Fibroblast of pulmonary artery (primary cell): ENCODE results near the gene CNGA3.
"Not testable (repeated sequence)": the region's sequence is repeated elsewhere in the genome, so short reads cannot be mapped to it uniquely, and the experiment has no call there.

Experiments
- DNase-seq: peaks from one replicate; pipeline ENCODE4 v3.0.0-alpha.2; 2010; ENCODE audit warnings: low read depth
- H3K4me3 ChIP-seq: replicated peaks from 2 replicates; pipeline ENCODE4 v1.5.1; 2011; ENCODE audit warnings: low read depth, mild to moderate bottlenecking, control low read depth, low read length, moderate library complexity
- CTCF ChIP-seq: IDR thresholded peaks from 2 replicates; pipeline ENCODE4 v1.5.1; 2011; ENCODE audit warnings: mild to moderate bottlenecking, control low read depth, low read length, inconsistent platforms; ENCODE audit errors: missing control alignments

Gene CNGA3

GRCh38 chr2:98412751-98413458 lies 66.6 kb downstream of the CNGA3 start:
- TF ChIP-seq CTCF = peak; percentile 80
- peak; percentile 70 for DNase-seq
- H3K4me3 ChIP-seq = no peak overlapping the region

- DNase-seq, H3K4me3 ChIP-seq: not testable (repeated sequence)
Observed at GRCh38 chr2:98414246-98414645, 68.0 kb downstream of the CNGA3 start.

GRCh38 chr2:98415719-98416248 lies 69.5 kb downstream of the CNGA3 start:
- H3K4me3 ChIP-seq, DNase-seq: not testable (repeated sequence)

- no peak for DNase-seq
- no peak overlapping the region for H3K4me3 ChIP-seq
- TF ChIP-seq CTCF = no peak
Observed at GRCh38 chr2:98416383-98417159, 70.3 kb downstream of the CNGA3 start.

- TF ChIP-seq CTCF = no peak
- no peak for DNase-seq
- no peak overlapping the region for H3K4me3 ChIP-seq
Observed at GRCh38 chr2:98419544-98419943, 73.3 kb downstream of the CNGA3 start.

- no peak overlapping the region for H3K4me3 ChIP-seq
- no peak for TF ChIP-seq CTCF
- DNase-seq = peak; percentile 36
Observed at GRCh38 chr2:98419977-98420725, 73.9 kb downstream of the CNGA3 start.

GRCh38 chr2:98422449-98422848 lies 76.2 kb downstream of the CNGA3 start:
- TF ChIP-seq CTCF = no peak
- no peak overlapping the region for H3K4me3 ChIP-seq
- no peak for DNase-seq
